ENCODE data around the gene WARS2.

Gene WARS2

GRCh38 chr1:118982266-118982665, 158.2 kb downstream of the WARS2 start:
- DNase-seq = no peak

GRCh38 chr1:118981436-118981835, 159.0 kb downstream of the WARS2 start:
- no peak for DNase-seq
